ENCODE measurements around the gene CACNA1H. TPM values are rescaled to one million over a fixed set of nuclear protein-coding genes. Genes with fewer than 3 reads are reported as not detected.

Gene CACNA1H
- total RNA-seq, 1 donor from 2014 or later = 10.9 TPM

DNA sequence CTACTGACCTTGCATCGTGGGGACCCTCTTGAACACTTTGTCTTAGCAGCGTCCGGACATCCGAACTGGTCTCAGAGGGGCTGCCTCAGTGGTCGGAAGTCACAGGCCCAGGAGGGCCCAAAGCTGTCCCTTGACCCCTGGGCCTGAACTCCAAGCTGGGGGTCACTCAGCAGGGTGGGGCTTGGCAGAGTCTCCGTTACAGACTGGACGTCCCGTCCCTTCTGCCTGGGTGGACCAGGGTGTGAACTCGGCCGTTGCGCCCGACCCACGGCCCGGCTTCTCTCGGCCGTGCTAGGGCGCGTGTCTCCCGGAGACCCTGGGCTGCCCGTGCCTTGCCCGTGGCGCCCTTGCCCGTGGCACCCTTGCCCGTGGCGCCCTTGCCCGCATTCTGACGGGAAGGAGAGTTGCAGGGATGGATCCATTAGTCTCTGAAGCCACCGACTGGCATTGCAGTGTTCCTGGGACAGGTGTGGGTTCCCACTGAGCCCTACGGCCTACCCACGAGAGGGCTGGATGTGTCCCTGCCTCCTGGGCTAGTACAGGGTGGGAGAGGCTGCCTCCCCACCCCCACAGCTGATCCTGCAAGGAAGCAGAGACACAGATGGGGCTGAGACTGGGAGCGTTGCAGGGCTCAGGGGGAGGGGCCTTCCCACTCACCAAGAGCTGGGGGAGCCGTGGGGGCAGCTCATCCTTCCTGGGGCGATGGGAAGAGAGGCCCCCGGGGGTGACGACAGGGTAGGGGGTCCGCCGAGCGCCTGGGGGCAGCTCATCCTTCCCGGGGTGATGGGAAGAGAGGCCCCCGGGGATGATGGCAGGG lies 4.9 kb downstream of the CACNA1H start:
- no peaks in the 10 kb centered on the region for H3K36me3 ChIP-seq
- no peaks in the 10 kb centered on the region for H3K4me1 ChIP-seq
- H3K27me3 ChIP-seq = peaks cover 81% of the 10 kb centered on the region
- no peak for ATAC-seq
- intact Hi-C loops (cut with DNase I) = no loop called here
- TF ChIP-seq, protein P1, sequence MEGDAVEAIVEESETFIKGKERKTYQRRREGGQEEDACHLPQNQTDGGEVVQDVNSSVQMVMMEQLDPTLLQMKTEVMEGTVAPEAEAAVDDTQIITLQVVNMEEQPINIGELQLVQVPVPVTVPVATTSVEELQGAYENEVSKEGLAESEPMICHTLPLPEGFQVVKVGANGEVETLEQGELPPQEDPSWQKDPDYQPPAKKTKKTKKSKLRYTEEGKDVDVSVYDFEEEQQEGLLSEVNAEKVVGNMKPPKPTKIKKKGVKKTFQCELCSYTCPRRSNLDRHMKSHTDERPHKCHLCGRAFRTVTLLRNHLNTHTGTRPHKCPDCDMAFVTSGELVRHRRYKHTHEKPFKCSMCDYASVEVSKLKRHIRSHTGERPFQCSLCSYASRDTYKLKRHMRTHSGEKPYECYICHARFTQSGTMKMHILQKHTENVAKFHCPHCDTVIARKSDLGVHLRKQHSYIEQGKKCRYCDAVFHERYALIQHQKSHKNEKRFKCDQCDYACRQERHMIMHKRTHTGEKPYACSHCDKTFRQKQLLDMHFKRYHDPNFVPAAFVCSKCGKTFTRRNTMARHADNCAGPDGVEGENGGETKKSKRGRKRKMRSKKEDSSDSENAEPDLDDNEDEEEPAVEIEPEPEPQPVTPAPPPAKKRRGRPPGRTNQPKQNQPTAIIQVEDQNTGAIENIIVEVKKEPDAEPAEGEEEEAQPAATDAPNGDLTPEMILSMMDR (IDR thresholded peaks at IDR 0.05) = no peak
- no peak overlapping the region for H3K4me3 ChIP-seq
- H3K27ac ChIP-seq = peak overlapping the region; percentile 55
- no peaks in the 10 kb centered on the region for H3K9me3 ChIP-seq
- no peak for DNase-seq

GRCh38 chr16:1158456-1159324 lies 5.8 kb downstream of the CACNA1H start:
- Histone ChIP-seq H3K9me3 (no peaks in the 10 kb centered on the region), H3K4me3 (no peak overlapping the region), H3K4me1 (no peaks in the 10 kb centered on the region), H3K36me3 (no peaks in the 10 kb centered on the region), H3K27ac (peak overlapping the region; percentile 55), H3K27me3 (peaks cover 81% of the 10 kb centered on the region)
- TF ChIP-seq, protein P1 (IDR thresholded peaks at IDR 0.05) = no peak
- intact Hi-C loops (cut with DNase I) = no loop called here
- ATAC-seq (no peak), DNase-seq (no peak)

DNA sequence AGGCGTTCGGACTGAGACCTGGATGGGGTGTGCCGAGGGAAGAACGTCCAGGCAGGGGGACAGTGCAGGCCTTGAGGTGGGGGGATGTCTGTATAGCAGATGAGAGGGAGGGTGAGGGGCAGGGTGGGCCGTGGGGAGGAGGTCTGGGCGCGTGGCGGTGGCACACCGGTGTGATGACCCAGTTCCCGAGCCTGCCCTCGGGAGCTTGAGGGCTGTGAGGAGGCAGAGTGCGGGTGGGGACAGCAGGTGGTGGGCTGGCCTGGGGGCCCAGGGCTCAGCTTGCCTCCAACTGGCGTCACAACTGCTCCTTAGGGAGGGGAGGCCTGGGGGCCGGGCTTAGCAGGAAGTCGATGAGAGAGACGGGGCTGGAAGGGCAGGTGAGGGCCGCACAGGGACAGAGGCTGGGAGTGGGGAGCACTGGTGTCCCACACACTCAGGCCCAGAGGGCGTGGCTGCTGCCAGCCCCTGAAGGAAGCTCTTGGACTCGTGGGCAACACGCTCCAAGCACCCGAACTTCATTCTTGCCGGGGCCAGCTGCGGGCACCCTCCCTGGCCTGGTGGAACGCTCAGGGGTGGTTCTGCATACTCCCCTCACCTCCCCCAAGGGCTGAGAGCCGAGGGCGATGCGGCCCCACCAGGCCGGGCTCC lies 6.5 kb downstream of the CACNA1H start:
- intact Hi-C loops (cut with DNase I) = no loop called here
- H3K4me3 ChIP-seq = no peak overlapping the region

GRCh38 chr16:1159973-1160772 lies 7.3 kb downstream of the CACNA1H start:
- no peak overlapping the region for H3K4me3 ChIP-seq
- H3K27ac ChIP-seq = no peak overlapping the region
- ATAC-seq = peak; percentile 5
- DNase-seq = no peak
- H3K36me3 ChIP-seq = no peaks in the 10 kb centered on the region
- intact Hi-C loops (cut with DNase I) = no loop called here
- no peaks in the 10 kb centered on the region for H3K4me1 ChIP-seq
- peaks cover 74% of the 10 kb centered on the region for H3K27me3 ChIP-seq
- TF ChIP-seq, protein P1 (IDR thresholded peaks at IDR 0.05) = no peak
- H3K9me3 ChIP-seq = no peaks in the 10 kb centered on the region

More for the DNA sequence above, 6.5 kb downstream of the CACNA1H start:
- TF ChIP-seq, protein P1 (IDR thresholded peaks at IDR 0.05) = no peak
- H3K36me3 ChIP-seq = no peaks in the 10 kb centered on the region
- H3K27me3 ChIP-seq = peaks cover 80% of the 10 kb centered on the region
- no peak for DNase-seq
- no peaks in the 10 kb centered on the region for H3K9me3 ChIP-seq
- H3K4me1 ChIP-seq = no peaks in the 10 kb centered on the region
- H3K27ac ChIP-seq = peak overlapping the region; percentile 36
- ATAC-seq = no peak

DNA sequence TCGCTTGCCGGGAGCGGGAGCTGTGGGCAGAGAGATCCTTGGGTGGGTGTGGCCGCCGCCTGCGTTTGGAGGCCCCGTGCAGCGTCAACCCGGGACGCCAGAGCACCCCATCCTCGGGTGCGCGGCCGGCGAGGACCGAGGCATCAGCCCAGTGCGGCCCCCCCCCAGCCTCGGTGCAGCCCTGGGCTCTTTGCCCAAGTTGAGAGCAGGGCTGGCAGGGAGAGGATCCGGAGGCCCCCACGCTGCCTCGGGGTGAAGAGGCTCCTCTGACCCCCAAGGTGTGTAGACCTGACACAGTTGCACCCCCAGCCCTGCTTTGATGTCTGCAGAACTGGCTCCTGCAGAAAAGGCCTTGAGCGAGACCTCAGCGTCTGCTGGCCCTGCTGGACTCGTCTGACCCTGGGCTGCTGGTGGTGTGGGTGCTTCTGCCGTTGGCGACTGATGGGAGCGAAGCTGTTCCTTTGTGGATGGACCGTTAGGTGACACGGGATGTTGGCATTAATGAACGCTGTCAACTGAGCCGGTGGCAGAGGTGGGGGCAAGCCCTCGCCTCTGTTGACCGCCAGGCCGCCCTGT lies 8.0 kb downstream of the CACNA1H start:
- DNase-seq (no peak), ATAC-seq (no peak)
- intact Hi-C loops (cut with DNase I) = no loop called here
- no peak overlapping the region for H3K27ac ChIP-seq
- no peaks in the 10 kb centered on the region for H3K4me1 ChIP-seq
- peaks cover 67% of the 10 kb centered on the region for H3K27me3 ChIP-seq
- H3K9me3 ChIP-seq = no peaks in the 10 kb centered on the region
- H3K4me3 ChIP-seq = no peak overlapping the region
- TF ChIP-seq, protein P1 (IDR thresholded peaks at IDR 0.05) = no peak
- H3K36me3 ChIP-seq = no peaks in the 10 kb centered on the region
